HG03520 (cell line): ENCODE data around the gene PTPRH.

ENCODE experiments used
- ATAC-seq: cut with Tn5 transposase; IDR thresholded peaks from one replicate; pipeline ENCODE4 v1.9.1; 2021; ENCODE audit warnings: mild to moderate bottlenecking, moderate library complexity; ENCODE audit not compliant: unreplicated experiment

Gene PTPRH

GRCh38 chr19:55246462-55247451 is 37.5 kb upstream of the PTPRH start:
- ATAC-seq: no peak

GRCh38 chr19:55245236-55245904 is 36.1 kb upstream of the PTPRH start:
- no peak for ATAC-seq

- no peak for ATAC-seq
Measured at GRCh38 chr19:55244004-55244680, 34.8 kb upstream of the PTPRH start.

GRCh38 chr19:55242517-55242916 is 33.2 kb upstream of the PTPRH start:
- ATAC-seq: no peak

GRCh38 chr19:55241935-55242464 is 32.7 kb upstream of the PTPRH start:
- no peak for ATAC-seq

- ATAC-seq: no peak
Measured at GRCh38 chr19:55241143-55241934, 32.0 kb upstream of the PTPRH start.

GRCh38 chr19:55240713-55241020 is 31.4 kb upstream of the PTPRH start:
- no peak for ATAC-seq

GRCh38 chr19:55239004-55239403 is 29.7 kb upstream of the PTPRH start:
- ATAC-seq: no peak

- ATAC-seq: no peak
Measured at GRCh38 chr19:55238030-55238429, 28.7 kb upstream of the PTPRH start.

GRCh38 chr19:55232986-55233385 is 23.7 kb upstream of the PTPRH start:
- ATAC-seq: no peak

- no peak for ATAC-seq
Measured at GRCh38 chr19:55232286-55232602, 22.9 kb upstream of the PTPRH start.

- no peak for ATAC-seq
Measured at GRCh38 chr19:55231391-55232285, 22.3 kb upstream of the PTPRH start.

GRCh38 chr19:55230780-55231179 is 21.5 kb upstream of the PTPRH start:
- no peak for ATAC-seq

- no peak for ATAC-seq
Measured at GRCh38 chr19:55230329-55230728, 21.0 kb upstream of the PTPRH start.

- ATAC-seq: no peak
Measured at GRCh38 chr19:55229789-55230182, 20.5 kb upstream of the PTPRH start.

- ATAC-seq: no peak
Measured at GRCh38 chr19:55229145-55229788, 20.0 kb upstream of the PTPRH start.

GRCh38 chr19:55228403-55229031 is 19.2 kb upstream of the PTPRH start, which contains the start of gene TMEM86B:
Gene TMEM86B, minus strand, starts transcription at chr19:55228763. Its CDS starts 22 bp downstream, at chr19:55228741.
- ATAC-seq: no peak

GRCh38 chr19:55228015-55228391 is 18.7 kb upstream of the PTPRH start:
- ATAC-seq: no peak
